Natural killer cell (primary cell): ENCODE results near the gene POLA2. TPM values are rescaled to one million over a fixed set of nuclear protein-coding genes. Genes with fewer than 3 reads are reported as not detected.
"Not testable (repeated sequence)": the region's sequence is repeated elsewhere in the genome, so short reads cannot be mapped to it uniquely, and the experiment has no call there.

ENCODE experiments used
- ATAC-seq, 3 donors: fragments of 150-1000 bp in 2 of 3; fragments of 200-7000 bp in 1 of 3; cut with Tn5 transposase; 1 replicate in 1 of 3; 2 replicates in 2 of 3; pipeline ENCODE4 v1.10.0; 2021; ENCODE audit warnings: mild to moderate bottlenecking in 2 of 3, moderate library complexity in 2 of 3
- DNase-seq, 2 donors: peaks; one replicate each; pipeline versions ENCODE4 v3.0.0 to v3.0.0-alpha.2; 2013 to 2021; ENCODE audit warnings: mixed read lengths in 1 of 2
- H3K27ac ChIP-seq: one replicate; pipeline ENCODE4 v1.5.1; 2013; ENCODE audit warnings: mild to moderate bottlenecking, low read length
- H3K27me3 ChIP-seq: one replicate; pipeline ENCODE4 v1.6.1; 2013; ENCODE audit warnings: low read length; ENCODE audit not compliant: control insufficient read depth, insufficient read depth
- H3K36me3 ChIP-seq: one replicate; pipeline ENCODE4 v1.6.1; 2013; ENCODE audit warnings: low read length; ENCODE audit not compliant: control insufficient read depth, insufficient read depth
- H3K4me1 ChIP-seq: one replicate; pipeline ENCODE4 v1.6.1; 2013; ENCODE audit warnings: low read length; ENCODE audit not compliant: control insufficient read depth, insufficient read depth
- H3K4me3 ChIP-seq: one replicate; pipeline ENCODE4 v1.5.1; 2013; ENCODE audit warnings: low read length
- H3K9me3 ChIP-seq: one replicate; pipeline ENCODE4 v1.6.1; 2013; ENCODE audit warnings: low read length; ENCODE audit not compliant: control insufficient read depth, insufficient read depth
- H3K27ac Mint-ChIP-seq, 2 donors: one replicate each; pipeline ENCODE4 v1.8.0; 2022; ENCODE audit warnings: mild to moderate bottlenecking in 2 of 2, mixed read lengths in 2 of 2, moderate library complexity in 1 of 2
- H3K27me3 Mint-ChIP-seq, 2 donors: one replicate each; pipeline ENCODE4 v1.8.0; 2022; ENCODE audit warnings: low read depth in 2 of 2, mixed read lengths in 2 of 2
- H3K36me3 Mint-ChIP-seq: one replicate; pipeline ENCODE4 v1.8.0; 2022; ENCODE audit warnings: mixed read lengths
- H3K4me1 Mint-ChIP-seq, 2 donors: one replicate each; pipeline ENCODE4 v1.8.0; 2022; ENCODE audit warnings: mixed read lengths in 2 of 2
- H3K4me3 Mint-ChIP-seq: one replicate; pipeline ENCODE4 v1.8.0; 2022; ENCODE audit warnings: mild to moderate bottlenecking, moderate library complexity, mixed read lengths
- H3K9me3 Mint-ChIP-seq, 2 donors: one replicate each; pipeline ENCODE4 v1.8.0; 2022; ENCODE audit warnings: mixed read lengths in 2 of 2
- WGBS: methylation state at CpG from one replicate; pipeline ENCODE4 v1.1.7; 2013; ENCODE audit warnings: missing lambda C conversion rate; ENCODE audit not compliant: insufficient coverage; 5-methylcytosine and 5-hydroxymethylcytosine counted together
- intact Hi-C: fragments of 100-400 bp; cut with micrococcal nuclease; formaldehyde crosslinking; loops from one replicate; pipeline ENCODE4 v1.14.2; 2022
- total RNA-seq, 4 donors: library from RNA; stranded (reverse); fragments of 120-200 nt in 1 of 4; gene quantifications; one replicate each; pipeline versions ENCODE4 v1.2.3 to v1.2.4, GENCODE V29; 2013 to 2022
- TF ChIP-seq, protein P1 (sequence below): fragments of 200-600 bp; IDR thresholded peaks from one replicate; pipeline ENCODE4 v1.8.0; 2022; ENCODE audit warnings: antibody characterized with exemption

Gene POLA2
- total RNA-seq, 3 donors from 2014 or later (not counting 1 experiment from before 2014, with no cell fraction given): 21.2 to 24.2 (median 22.7) TPM

DNA sequence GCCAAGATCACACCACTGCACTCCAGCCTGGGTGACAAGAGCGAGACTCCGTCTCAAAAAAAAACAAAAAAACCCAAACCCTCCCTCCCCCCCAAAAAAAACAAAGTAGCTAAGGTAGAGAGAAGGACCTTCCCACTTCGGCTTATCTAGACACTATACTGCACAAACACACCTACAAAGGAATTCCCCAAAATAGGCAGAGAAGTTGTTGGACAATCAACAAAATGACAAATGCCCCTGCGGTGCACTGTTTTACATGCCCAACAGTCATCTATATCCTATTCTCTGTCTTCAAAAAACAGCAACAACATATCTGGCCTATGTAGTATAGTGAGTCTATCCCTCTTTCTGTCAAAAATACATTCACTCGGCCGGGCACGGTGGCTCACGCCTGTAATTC lies 65.3 kb downstream of the POLA2 start:
- Mint-ChIP-seq H3K9me3 (no peaks in the 10 kb centered on the region), H3K4me3 (no peak overlapping the region), H3K27me3 (no peaks in the 10 kb centered on the region), H3K27ac (no peak overlapping the region), H3K36me3 (no peaks in the 10 kb centered on the region), H3K4me1 (peaks cover 5% of the 10 kb centered on the region in 2 donors)
- intact Hi-C loops: no loop called here
- no peaks in the 10 kb centered on the region for H3K9me3 ChIP-seq
- no peak for DNase-seq
- no peaks in the 10 kb centered on the region for H3K4me1 ChIP-seq
- TF ChIP-seq, protein P1, sequence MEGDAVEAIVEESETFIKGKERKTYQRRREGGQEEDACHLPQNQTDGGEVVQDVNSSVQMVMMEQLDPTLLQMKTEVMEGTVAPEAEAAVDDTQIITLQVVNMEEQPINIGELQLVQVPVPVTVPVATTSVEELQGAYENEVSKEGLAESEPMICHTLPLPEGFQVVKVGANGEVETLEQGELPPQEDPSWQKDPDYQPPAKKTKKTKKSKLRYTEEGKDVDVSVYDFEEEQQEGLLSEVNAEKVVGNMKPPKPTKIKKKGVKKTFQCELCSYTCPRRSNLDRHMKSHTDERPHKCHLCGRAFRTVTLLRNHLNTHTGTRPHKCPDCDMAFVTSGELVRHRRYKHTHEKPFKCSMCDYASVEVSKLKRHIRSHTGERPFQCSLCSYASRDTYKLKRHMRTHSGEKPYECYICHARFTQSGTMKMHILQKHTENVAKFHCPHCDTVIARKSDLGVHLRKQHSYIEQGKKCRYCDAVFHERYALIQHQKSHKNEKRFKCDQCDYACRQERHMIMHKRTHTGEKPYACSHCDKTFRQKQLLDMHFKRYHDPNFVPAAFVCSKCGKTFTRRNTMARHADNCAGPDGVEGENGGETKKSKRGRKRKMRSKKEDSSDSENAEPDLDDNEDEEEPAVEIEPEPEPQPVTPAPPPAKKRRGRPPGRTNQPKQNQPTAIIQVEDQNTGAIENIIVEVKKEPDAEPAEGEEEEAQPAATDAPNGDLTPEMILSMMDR: no peak
- H3K27me3 ChIP-seq: no peaks in the 10 kb centered on the region
- H3K36me3 ChIP-seq: no peaks in the 10 kb centered on the region
- WGBS: 94% methylated on average over 8 of the region's 8 CpGs
- no peak overlapping the region for H3K4me3 ChIP-seq
- no peak for ATAC-seq
- H3K27ac ChIP-seq: no peak overlapping the region

DNA sequence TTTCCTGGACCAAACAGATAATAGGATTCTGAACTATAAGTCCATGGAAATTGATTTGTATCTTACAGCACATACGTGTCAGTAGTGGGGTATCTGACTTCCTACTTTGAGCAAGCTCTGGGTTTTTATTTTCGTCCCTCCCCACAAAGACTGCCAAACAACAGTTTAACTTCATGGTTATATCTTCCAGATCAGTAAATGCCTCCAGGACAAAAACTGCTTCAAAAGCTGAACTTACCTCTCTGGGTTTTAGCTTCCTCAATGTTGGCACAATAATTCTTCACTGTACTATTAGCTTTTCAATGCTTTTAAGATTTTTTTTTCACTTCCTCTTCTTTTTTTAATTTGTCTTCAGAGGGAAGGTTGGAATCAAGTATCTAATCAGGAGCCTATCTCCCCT lies 67.7 kb downstream of the POLA2 start:
- 49% methylated on average over 2 of the region's 2 CpGs for WGBS
- no peak for DNase-seq
- TF ChIP-seq, protein P1: no peak
- Histone ChIP-seq H3K9me3 (no peaks in the 10 kb centered on the region), H3K4me1 (peaks cover 3% of the 10 kb centered on the region), H3K4me3 (no peak overlapping the region), H3K27ac (no peak overlapping the region), H3K36me3 (no peaks in the 10 kb centered on the region), H3K27me3 (no peaks in the 10 kb centered on the region)
- Mint-ChIP-seq H3K9me3 (no peaks in the 10 kb centered on the region), H3K4me1 (peaks cover 13 to 14% of the 10 kb centered on the region in 2 donors), H3K27ac (peak overlapping the region; percentile 38 to 69), H3K36me3 (no peaks in the 10 kb centered on the region), H3K4me3 (no peak overlapping the region), H3K27me3 (no peaks in the 10 kb centered on the region)
- ATAC-seq: no peak
- intact Hi-C loops: no loop called here

DNA sequence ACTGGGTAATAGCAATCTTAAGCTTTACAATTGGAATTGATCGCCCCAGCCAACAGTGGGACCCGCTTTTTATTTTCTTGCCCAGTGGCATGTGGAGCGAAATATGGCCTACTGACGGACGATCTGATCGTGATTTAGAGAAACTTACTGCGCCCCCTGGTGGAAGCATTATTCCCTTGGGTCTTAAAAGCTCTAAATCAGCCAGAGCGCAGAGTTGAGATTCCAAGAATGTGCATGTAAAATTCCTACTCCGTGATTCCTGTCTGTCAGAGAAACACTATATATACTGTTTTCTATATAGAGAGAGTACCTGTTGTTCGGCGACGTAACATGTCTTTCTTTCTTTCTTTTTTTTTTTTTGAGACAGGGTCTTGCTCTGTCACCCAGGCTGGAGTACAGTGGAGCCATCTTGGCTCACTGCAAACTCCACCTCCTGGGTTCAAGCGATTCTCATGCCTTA lies 68.2 kb downstream of the POLA2 start:
- Mint-ChIP-seq H3K9me3 (no peaks in the 10 kb centered on the region), H3K36me3 (no peaks in the 10 kb centered on the region), H3K27me3 (no peaks in the 10 kb centered on the region), H3K27ac (peak overlapping the region; percentile 38 to 69), H3K4me1 (peaks cover 18 to 19% of the 10 kb centered on the region in 2 donors), H3K4me3 (no peak overlapping the region)
- ATAC-seq (peak in 2 of 3 donors; percentile 24 to 35), DNase-seq (peak; percentile 66 to 93)
- Histone ChIP-seq H3K9me3 (no peaks in the 10 kb centered on the region), H3K4me3 (no peak overlapping the region), H3K36me3 (no peaks in the 10 kb centered on the region), H3K27ac (no peak overlapping the region), H3K4me1 (peaks cover 8% of the 10 kb centered on the region), H3K27me3 (no peaks in the 10 kb centered on the region)
- 13% methylated on average over 12 of the region's 13 CpGs for WGBS
- TF ChIP-seq, protein P1: peak; percentile 84
- intact Hi-C loops: loop anchor here (1.0 to 10.0 kb wide), 3 partner anchors 55 to 485 kb away; partner anchors contain the start of gene CDC42BPG

- H3K4me3 Mint-ChIP-seq: no peak overlapping the region
- TF ChIP-seq, protein P1: no peak
- intact Hi-C loops: loop anchor here (1.0 to 10.0 kb wide), 3 partner anchors 55 to 486 kb away; partner anchors contain the start of gene CDC42BPG
- peaks cover 9% of the 10 kb centered on the region for H3K4me1 ChIP-seq
- H3K27ac ChIP-seq: no peak overlapping the region
- H3K4me1 Mint-ChIP-seq: peaks cover 23 to 25% of the 10 kb centered on the region in 2 donors
- no peak overlapping the region for H3K4me3 ChIP-seq
- H3K36me3 Mint-ChIP-seq: no peaks in the 10 kb centered on the region
- no peaks in the 10 kb centered on the region for H3K36me3 ChIP-seq
- H3K27ac Mint-ChIP-seq: no peak overlapping the region
- ATAC-seq: no peak
- no peaks in the 10 kb centered on the region for H3K9me3 Mint-ChIP-seq
- WGBS: 84% methylated on average over 7 of the region's 7 CpGs
- H3K27me3 Mint-ChIP-seq: no peaks in the 10 kb centered on the region
- H3K9me3 ChIP-seq: no peaks in the 10 kb centered on the region
- DNase-seq: no peak
- no peaks in the 10 kb centered on the region for H3K27me3 ChIP-seq
These were observed 68.8 kb downstream of the POLA2 start for GRCh38 chr11:65330544-65330943.

DNA sequence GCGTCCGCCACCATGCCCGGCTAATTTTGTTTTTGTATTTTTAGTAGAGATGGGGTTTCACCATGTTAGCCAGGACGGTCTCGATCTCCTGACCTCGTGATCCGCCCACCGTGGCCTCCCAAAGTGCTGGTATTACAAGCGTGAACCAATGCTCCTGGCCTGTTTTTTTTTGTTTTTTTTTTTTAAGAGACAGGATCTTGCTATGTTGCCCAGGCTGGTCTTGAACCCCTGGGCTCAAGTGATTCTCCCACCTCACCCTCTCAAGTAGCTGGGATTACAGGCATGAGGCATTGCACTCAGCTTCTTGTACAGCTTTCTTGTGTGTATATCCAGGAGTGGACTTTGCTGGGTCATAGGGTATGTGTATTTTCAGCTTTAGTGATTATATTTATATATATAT lies 70.8 kb downstream of the POLA2 start:
- not testable (repeated sequence) for H3K27ac Mint-ChIP-seq, H3K9me3 ChIP-seq, DNase-seq, ATAC-seq, H3K9me3 Mint-ChIP-seq, H3K27ac ChIP-seq, H3K36me3 Mint-ChIP-seq, H3K36me3 ChIP-seq, H3K27me3 ChIP-seq, H3K4me1 ChIP-seq, H3K27me3 Mint-ChIP-seq, H3K4me3 ChIP-seq, H3K4me3 Mint-ChIP-seq
- H3K4me1 Mint-ChIP-seq: peaks cover 26 to 27% of the 10 kb centered on the region in 2 donors
- intact Hi-C loops: loop anchor here (5.0 to 10.0 kb wide), 2 partner anchors 130 to 488 kb away; partner anchors contain the start of gene CDC42BPG
- WGBS: 92% methylated on average over 6 of the region's 9 CpGs
